Measurements from ENCODE around the gene TAB2.

GRCh38 chr6:149392093-149392492, 74.6 kb downstream of the TAB2 start:
- TF ChIP-seq POLR2A (IDR thresholded peaks at IDR 0.05) = no peak
- no peak for TF ChIP-seq POLR2AphosphoS5 (IDR thresholded peaks at IDR 0.05)
- TF ChIP-seq, protein P1, sequence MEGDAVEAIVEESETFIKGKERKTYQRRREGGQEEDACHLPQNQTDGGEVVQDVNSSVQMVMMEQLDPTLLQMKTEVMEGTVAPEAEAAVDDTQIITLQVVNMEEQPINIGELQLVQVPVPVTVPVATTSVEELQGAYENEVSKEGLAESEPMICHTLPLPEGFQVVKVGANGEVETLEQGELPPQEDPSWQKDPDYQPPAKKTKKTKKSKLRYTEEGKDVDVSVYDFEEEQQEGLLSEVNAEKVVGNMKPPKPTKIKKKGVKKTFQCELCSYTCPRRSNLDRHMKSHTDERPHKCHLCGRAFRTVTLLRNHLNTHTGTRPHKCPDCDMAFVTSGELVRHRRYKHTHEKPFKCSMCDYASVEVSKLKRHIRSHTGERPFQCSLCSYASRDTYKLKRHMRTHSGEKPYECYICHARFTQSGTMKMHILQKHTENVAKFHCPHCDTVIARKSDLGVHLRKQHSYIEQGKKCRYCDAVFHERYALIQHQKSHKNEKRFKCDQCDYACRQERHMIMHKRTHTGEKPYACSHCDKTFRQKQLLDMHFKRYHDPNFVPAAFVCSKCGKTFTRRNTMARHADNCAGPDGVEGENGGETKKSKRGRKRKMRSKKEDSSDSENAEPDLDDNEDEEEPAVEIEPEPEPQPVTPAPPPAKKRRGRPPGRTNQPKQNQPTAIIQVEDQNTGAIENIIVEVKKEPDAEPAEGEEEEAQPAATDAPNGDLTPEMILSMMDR (IDR thresholded peaks at IDR 0.05) = no peak

Data from suprapubic skin (tissue), 4 donors.